Fibroblast of skin of abdomen (primary cell): ENCODE data around the gene KIRREL1.

Source experiments
- DNase-seq: peaks from one replicate; pipeline ENCODE4 v3.0.0-alpha.2; 2013

Gene KIRREL1

GRCh38 chr1:158035976-158036583 is 42.6 kb downstream of the KIRREL1 start:
- DNase-seq, result peak; percentile 47

GRCh38 chr1:158037008-158037865 is 43.8 kb downstream of the KIRREL1 start:
- no peak for DNase-seq

- peak; percentile 60 for DNase-seq
These were observed 44.5 kb downstream of the KIRREL1 start for GRCh38 chr1:158037866-158038359.

GRCh38 chr1:158038793-158039192 is 45.3 kb downstream of the KIRREL1 start:
- no peak for DNase-seq

GRCh38 chr1:158039380-158039779 is 45.9 kb downstream of the KIRREL1 start:
- DNase-seq, result no peak

GRCh38 chr1:158040323-158040722 is 46.9 kb downstream of the KIRREL1 start:
- DNase-seq, result no peak

- no peak for DNase-seq
These were observed 49.8 kb downstream of the KIRREL1 start for GRCh38 chr1:158043232-158043631.

GRCh38 chr1:158045639-158046038 is 52.2 kb downstream of the KIRREL1 start:
- peak; percentile 79 for DNase-seq

- no peak for DNase-seq
These were observed 53.5 kb downstream of the KIRREL1 start for GRCh38 chr1:158046715-158047510.

- DNase-seq, result no peak
These were observed 55.1 kb downstream of the KIRREL1 start for GRCh38 chr1:158048371-158049067.

- peak; percentile 67 for DNase-seq
These were observed 56.4 kb downstream of the KIRREL1 start for GRCh38 chr1:158049853-158050252.

- peak; percentile 20 for DNase-seq
These were observed 59.8 kb downstream of the KIRREL1 start for GRCh38 chr1:158053276-158053675.

GRCh38 chr1:158054721-158055120 is 61.3 kb downstream of the KIRREL1 start:
- no peak for DNase-seq

GRCh38 chr1:158055854-158056253 is 62.4 kb downstream of the KIRREL1 start:
- DNase-seq, result no peak

- DNase-seq, result no peak
These were observed 63.1 kb downstream of the KIRREL1 start for GRCh38 chr1:158056498-158056897.

GRCh38 chr1:158058237-158058985 is 65.0 kb downstream of the KIRREL1 start:
- peak; percentile 29 for DNase-seq

GRCh38 chr1:158059984-158060383 is 66.5 kb downstream of the KIRREL1 start:
- DNase-seq, result no peak

- no peak for DNase-seq
These were observed 68.7 kb downstream of the KIRREL1 start for GRCh38 chr1:158062174-158062573.

- DNase-seq, result peak; percentile 41
These were observed 74.2 kb downstream of the KIRREL1 start for GRCh38 chr1:158067662-158068061.

- no peak for DNase-seq
These were observed 75.5 kb downstream of the KIRREL1 start for GRCh38 chr1:158068918-158069317.

- peak; percentile 15 for DNase-seq
These were observed 77.7 kb downstream of the KIRREL1 start for GRCh38 chr1:158071138-158071537.

- no peak for DNase-seq
These were observed 81.6 kb downstream of the KIRREL1 start for GRCh38 chr1:158075078-158075477.
